ENCODE measurements around the gene DCLK2. TPM values are rescaled to one million over a fixed set of nuclear protein-coding genes. Genes with fewer than 3 reads are reported as not detected.

DCLK2 gene
- total and polyA plus RNA-seq, 2 of the 8 experiments (the other 6 are each of a cell fraction or from before 2014, with no cell fraction given), result 0.32 to 0.37 TPM

GRCh38 chr4:150090836-150091235 is 12.6 kb downstream of the DCLK2 start:
- H3K4ac ChIP-seq (replicated peaks; ENCODE audit: insufficient read length, low read depth, low read length), result no peak overlapping the region
- no peaks in the 10 kb centered on the region for H3K27me3 ChIP-seq (replicated peaks in 1 of 4; ENCODE audit: control insufficient read depth in 3 of 4, extremely low read depth in 1 of 4, insufficient read depth in 3 of 4, low read length in 3 of 4)
- POLR2A ChIA-PET (ENCODE audit: partially characterized antibody), result no interaction called here
- no peaks in the 10 kb centered on the region for H3K9me3 ChIP-seq (ENCODE audit: insufficient read depth in 2 of 2, low read depth in 1 of 2, low read length in 1 of 2)
- no peak overlapping the region for H3K23ac ChIP-seq (ENCODE audit: insufficient read length)
- no peaks in the 10 kb centered on the region for H3K79me1 ChIP-seq (ENCODE audit: low read depth, low read length)
- H2BK12ac ChIP-seq (ENCODE audit: low read depth, low read length), result no peak overlapping the region
- no peak overlapping the region for H3K4me3 ChIP-seq (ENCODE audit: extremely low read depth in 1 of 4, insufficient read depth in 2 of 4, low read depth in 3 of 4, low read length in 4 of 4)
- H4K5ac ChIP-seq (ENCODE audit: insufficient read length, low read depth, low read length), result no peak overlapping the region
- no peak for TF ChIP-seq TAF7 (optimal IDR thresholded peaks at IDR 0.05; ENCODE audit: borderline replicate concordance, low read depth, low read length)
- TF ChIP-seq TCF12 (IDR thresholded peaks at IDR 0.05; ENCODE audit: low read depth, low read length), result no peak
- no peak for TF ChIP-seq ATF2 (IDR thresholded peaks at IDR 0.05; ENCODE audit: low read length)
- no peak for TF ChIP-seq ZNF274 (IDR thresholded peaks at IDR 0.05; ENCODE audit: borderline replicate concordance, extremely low read depth, low read length)
- TF ChIP-seq TAF1 (IDR thresholded peaks at IDR 0.05; ENCODE audit: low read depth, low read length), result no peak
- no peak for TF ChIP-seq RFX5 (IDR thresholded peaks at IDR 0.05; ENCODE audit: borderline replicate concordance, low read depth, low read length)
- no peak for TF ChIP-seq MAX (IDR thresholded peaks at IDR 0.05)
- TF ChIP-seq MAFK (IDR thresholded peaks at IDR 0.05; ENCODE audit: low read depth, low read length), result no peak
- no peak for TF ChIP-seq JUN (IDR thresholded peaks at IDR 0.05; ENCODE audit: low read depth, low read length)
- H3K14ac ChIP-seq (ENCODE audit: insufficient read length), result no peak overlapping the region
- DNase-seq (ENCODE audit: low read depth in 1 of 2, low spot score in 2 of 2) (no peak), FAIRE-seq (no peak)
- no peaks in the 10 kb centered on the region for H3K36me3 ChIP-seq (ENCODE audit: control insufficient read depth in 2 of 4, insufficient read depth in 4 of 4, low read length in 3 of 4)
- H2BK120ac ChIP-seq (replicated peaks; ENCODE audit: low read depth, low read length), result no peak overlapping the region
- H2AFZ ChIP-seq (ENCODE audit: low read length), result no peak overlapping the region
- H4K91ac ChIP-seq (replicated peaks; ENCODE audit: insufficient read length, low read length), result no peak overlapping the region
- no peaks in the 10 kb centered on the region for H3K4me1 ChIP-seq (replicated peaks in 1 of 4; ENCODE audit: control insufficient read depth in 3 of 4, insufficient read depth in 4 of 4, low read length in 3 of 4)
- H2BK5ac ChIP-seq (ENCODE audit: low read depth, low read length), result no peak overlapping the region
- no peak overlapping the region for H4K8ac ChIP-seq (ENCODE audit: extremely low read depth, insufficient read depth, low read length)
- H2BK15ac ChIP-seq (ENCODE audit: low read length), result no peak overlapping the region
- no peak overlapping the region for H3K9ac ChIP-seq (replicated peaks in 1 of 4; ENCODE audit: extremely low read depth in 1 of 4, low read depth in 3 of 4, low read length in 3 of 4)
- no peaks in the 10 kb centered on the region for H3K23me2 ChIP-seq (ENCODE audit: low read depth, low read length)
- H3K4me2 ChIP-seq (ENCODE audit: insufficient read depth in 1 of 2, low read depth in 2 of 2, low read length in 2 of 2), result no peak overlapping the region
- H2AK5ac ChIP-seq (ENCODE audit: low read depth, low read length), result no peak overlapping the region
- 92% methylated on average over 6 of the region's 6 CpGs; no CpG with 5 or more reads in 1 of the 2 experiments for WGBS, 2 experiments (ENCODE audit: extremely low coverage in 1 of 2, insufficient coverage in 1 of 2, insufficient read length in 1 of 2, insufficient replicate concordance in 2 of 2, low coverage in 1 of 2, low lambda C conversion rate in 2 of 2, missing lambda C conversion rate in 1 of 2)
- no peak overlapping the region for H3K27ac ChIP-seq (ENCODE audit: low read depth, low read length)
- no peaks in the 10 kb centered on the region for H3K79me2 ChIP-seq (ENCODE audit: control insufficient read depth in 1 of 2, insufficient read depth in 2 of 2, low read length in 2 of 2)
- H3K18ac ChIP-seq (ENCODE audit: extremely low read depth, low read length), result no peak overlapping the region
- no peak overlapping the region for H2BK20ac ChIP-seq (ENCODE audit: low read length)
- H4K20me1 ChIP-seq (replicated peaks in 1 of 2; ENCODE audit: control insufficient read depth in 1 of 2, insufficient read depth in 2 of 2, low read length in 2 of 2), result no peaks in the 10 kb centered on the region
- CTCF ChIA-PET (ENCODE audit: partially characterized antibody), result no interaction called here
- H3K56ac ChIP-seq (replicated peaks; ENCODE audit: insufficient read length, low read depth, low read length), result no peak overlapping the region
